ENCODE results near the gene SPC24. TPM values are rescaled to one million over a fixed set of nuclear protein-coding genes. Genes with fewer than 3 reads are reported as not detected.
A peak's percentile ranks its signal among the peaks of the same experiment; 100 is the strongest.
"Not testable (repeated sequence)": the region's sequence is repeated elsewhere in the genome, so short reads cannot be mapped to it uniquely, and the experiment has no call there.

SPC24 gene
- total RNA-seq, 2 experiments from 2014 or later, result 68.2 to 72.1 TPM

- DNase-seq; H3K27me3 Mint-ChIP-seq; H3K36me3 Mint-ChIP-seq (ENCODE audit: low read depth); CTCF ChIA-PET; POLR2A ChIA-PET; H3K27ac Mint-ChIP-seq; H3K4me3 Mint-ChIP-seq; H3K9me3 Mint-ChIP-seq; H3K4me1 Mint-ChIP-seq: not testable (repeated sequence)
Observed at GRCh38 chr19:11180975-11181374, 25.4 kb upstream of the SPC24 start.

GRCh38 chr19:11180346-11180745 is 24.8 kb upstream of the SPC24 start:
- Mint-ChIP-seq H3K4me3 (no peak overlapping the region), H3K27me3 (peaks cover 9% of the 10 kb centered on the region), H3K36me3 (ENCODE audit: low read depth) (no peaks in the 10 kb centered on the region), H3K9me3 (no peaks in the 10 kb centered on the region), H3K4me1 (peaks cover 9% of the 10 kb centered on the region), H3K27ac (no peak overlapping the region)
- POLR2A ChIA-PET, result no interaction called here
- no peak for DNase-seq
- CTCF ChIA-PET, result no interaction called here

- Mint-ChIP-seq H3K9me3 (no peaks in the 10 kb centered on the region), H3K4me3 (no peak overlapping the region), H3K27me3 (peaks cover 9% of the 10 kb centered on the region), H3K4me1 (peaks cover 9% of the 10 kb centered on the region), H3K27ac (no peak overlapping the region), H3K36me3 (ENCODE audit: low read depth) (no peaks in the 10 kb centered on the region)
- POLR2A ChIA-PET, result no interaction called here
- peak; percentile 25 for DNase-seq
- CTCF ChIA-PET, result no interaction called here
Observed at GRCh38 chr19:11179716-11180297, 24.2 kb upstream of the SPC24 start.

GRCh38 chr19:11179145-11179465 is 23.5 kb upstream of the SPC24 start:
- POLR2A ChIA-PET; H3K4me1 Mint-ChIP-seq; H3K36me3 Mint-ChIP-seq (ENCODE audit: low read depth); H3K4me3 Mint-ChIP-seq; H3K27me3 Mint-ChIP-seq; H3K27ac Mint-ChIP-seq; CTCF ChIA-PET; H3K9me3 Mint-ChIP-seq; DNase-seq: not testable (repeated sequence)

DNA sequence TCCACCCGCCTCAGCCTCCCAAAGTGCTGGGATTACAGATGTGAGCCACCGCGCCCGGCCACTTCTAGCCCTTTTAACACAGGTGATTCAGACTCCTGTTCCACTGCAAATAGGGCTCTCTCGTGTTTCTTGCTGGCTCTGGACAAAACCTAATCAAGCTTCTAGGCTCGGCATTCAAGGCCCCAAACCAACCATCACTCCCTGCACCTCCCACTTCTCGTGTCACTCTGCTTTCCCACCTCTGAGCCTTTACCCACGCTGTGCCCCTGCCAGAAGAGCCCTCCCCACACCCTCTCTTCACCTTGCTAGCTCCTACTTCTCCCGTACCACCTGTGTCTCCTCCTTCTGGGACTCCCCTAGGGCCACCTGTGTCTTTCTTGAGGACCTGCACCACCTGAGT is 22.0 kb upstream of the SPC24 start:
- H3K27ac Mint-ChIP-seq, result no peak overlapping the region
- ChIA-PET POLR2A (interaction anchor here (0.6 kb wide), 1 partner anchor 68 kb away, joined by 3 read pairs; no protein-coding TSS in a partner anchor), CTCF (no interaction called here)
- H3K27me3 Mint-ChIP-seq, result peaks cover 5% of the 10 kb centered on the region
- no peaks in the 10 kb centered on the region for H3K9me3 Mint-ChIP-seq
- no peak overlapping the region for H3K4me3 Mint-ChIP-seq
- no peaks in the 10 kb centered on the region for H3K36me3 Mint-ChIP-seq (ENCODE audit: low read depth)
- H3K4me1 Mint-ChIP-seq, result peaks cover 9% of the 10 kb centered on the region
- DNase-seq, result no peak

DNA sequence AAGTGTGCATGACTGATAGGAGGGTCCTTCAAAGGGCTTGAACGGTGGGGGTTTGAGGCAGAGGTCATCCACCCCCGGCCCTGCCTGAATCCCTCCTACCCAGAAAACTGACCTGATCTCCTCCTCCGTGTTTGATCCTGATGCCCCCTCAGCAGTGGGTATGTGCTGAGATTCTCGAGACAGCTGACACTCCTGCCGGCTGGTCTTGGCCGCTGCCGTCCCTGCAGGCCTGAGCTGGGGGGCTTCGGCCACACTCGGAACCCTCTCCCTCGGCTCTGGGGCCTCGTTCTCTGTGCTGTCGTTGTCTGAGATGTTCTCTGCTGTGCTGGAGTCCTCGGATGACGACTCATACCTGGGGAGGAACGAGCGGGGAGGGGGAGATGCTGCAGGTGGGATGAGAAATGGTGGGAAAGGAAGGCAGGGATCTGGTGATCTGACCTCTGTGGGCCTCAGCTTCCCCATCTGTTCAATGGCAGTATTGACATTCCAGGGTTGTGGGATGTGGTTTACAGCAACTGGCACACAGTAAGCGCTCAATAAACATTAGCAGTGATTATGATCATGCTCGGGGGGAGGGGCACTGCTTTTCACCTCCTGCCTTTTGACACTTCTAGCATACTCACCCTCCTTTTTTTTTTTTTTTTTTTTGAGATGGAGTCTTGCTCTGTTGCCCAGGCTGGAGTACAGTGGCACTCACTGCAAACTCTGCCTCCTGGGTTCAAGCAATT is 21.0 kb upstream of the SPC24 start:
- Mint-ChIP-seq H3K4me3 (no peak overlapping the region), H3K9me3 (no peaks in the 10 kb centered on the region), H3K27me3 (peaks cover 4% of the 10 kb centered on the region), H3K36me3 (ENCODE audit: low read depth) (no peaks in the 10 kb centered on the region), H3K4me1 (peaks cover 9% of the 10 kb centered on the region), H3K27ac (no peak overlapping the region)
- no peak for DNase-seq
- ChIA-PET POLR2A (no interaction called here), CTCF (no interaction called here)

DNA sequence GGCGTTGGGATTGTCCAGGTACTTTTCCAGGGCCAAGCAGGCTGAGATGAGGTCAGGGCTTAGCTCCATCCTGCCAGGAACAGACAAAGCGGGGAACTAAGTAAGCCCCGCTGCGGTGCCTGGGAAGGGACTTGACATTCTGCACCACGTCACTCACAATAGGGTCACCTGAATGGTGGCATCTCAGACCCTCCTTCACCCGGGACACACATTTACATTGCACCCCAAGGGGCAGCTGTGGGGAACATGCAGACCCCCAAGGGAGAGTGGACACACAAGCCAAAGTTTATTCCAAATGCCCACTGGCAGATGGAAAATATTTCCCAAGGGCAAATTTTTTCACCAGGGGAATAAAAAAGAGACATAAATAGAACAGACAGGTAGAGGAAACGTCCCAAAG is 20.3 kb upstream of the SPC24 start:
- no peak overlapping the region for H3K27ac Mint-ChIP-seq
- no peak overlapping the region for H3K4me3 Mint-ChIP-seq
- H3K4me1 Mint-ChIP-seq, result peaks cover 9% of the 10 kb centered on the region
- CTCF ChIA-PET, result interaction anchor here (0.6 kb wide), 1 partner anchor 69 kb away, joined by 3 read pairs; no protein-coding TSS in a partner anchor
- POLR2A ChIA-PET, result no interaction called here
- H3K9me3 Mint-ChIP-seq, result no peaks in the 10 kb centered on the region
- H3K36me3 Mint-ChIP-seq (ENCODE audit: low read depth), result no peaks in the 10 kb centered on the region
- no peaks in the 10 kb centered on the region for H3K27me3 Mint-ChIP-seq
- DNase-seq, result no peak

DNA sequence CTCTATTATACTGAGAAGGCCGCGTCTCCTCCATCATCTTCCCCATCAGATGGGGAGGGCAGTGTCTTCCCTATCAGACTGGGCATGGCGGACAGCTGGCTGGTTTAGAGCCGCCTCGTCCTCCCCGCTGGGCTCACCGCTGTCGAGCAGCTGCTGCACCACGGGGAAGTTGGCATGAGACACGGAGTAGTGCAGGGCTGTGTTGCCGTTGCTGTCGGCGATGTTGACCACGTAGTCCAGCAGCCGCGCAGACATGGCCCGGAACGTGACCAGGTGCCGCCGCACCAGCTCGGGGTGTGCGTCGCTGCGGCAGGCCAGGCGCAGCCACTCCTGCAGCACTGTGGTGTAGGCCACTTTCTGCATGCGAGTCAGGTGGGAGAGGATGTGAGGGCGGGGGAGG is 18.8 kb upstream of the SPC24 start:
- Mint-ChIP-seq H3K36me3 (ENCODE audit: low read depth) (no peaks in the 10 kb centered on the region), H3K9me3 (no peaks in the 10 kb centered on the region), H3K4me3 (no peak overlapping the region), H3K4me1 (no peaks in the 10 kb centered on the region), H3K27ac (no peak overlapping the region), H3K27me3 (no peaks in the 10 kb centered on the region)
- POLR2A ChIA-PET, result interaction anchor here (0.6 kb wide), 1 partner anchor 129 kb away, joined by 3 read pairs; no protein-coding TSS in a partner anchor
- CTCF ChIA-PET, result no interaction called here
- no peak for DNase-seq

- no peaks in the 10 kb centered on the region for H3K27me3 Mint-ChIP-seq
- no peak for DNase-seq
- no peak overlapping the region for H3K4me3 Mint-ChIP-seq
- ChIA-PET POLR2A (no interaction called here), CTCF (no interaction called here)
- H3K9me3 Mint-ChIP-seq, result no peaks in the 10 kb centered on the region
- no peaks in the 10 kb centered on the region for H3K4me1 Mint-ChIP-seq
- H3K27ac Mint-ChIP-seq, result no peak overlapping the region
- H3K36me3 Mint-ChIP-seq (ENCODE audit: low read depth), result no peaks in the 10 kb centered on the region
Observed at GRCh38 chr19:11173516-11174155, 18.1 kb upstream of the SPC24 start.

DNA sequence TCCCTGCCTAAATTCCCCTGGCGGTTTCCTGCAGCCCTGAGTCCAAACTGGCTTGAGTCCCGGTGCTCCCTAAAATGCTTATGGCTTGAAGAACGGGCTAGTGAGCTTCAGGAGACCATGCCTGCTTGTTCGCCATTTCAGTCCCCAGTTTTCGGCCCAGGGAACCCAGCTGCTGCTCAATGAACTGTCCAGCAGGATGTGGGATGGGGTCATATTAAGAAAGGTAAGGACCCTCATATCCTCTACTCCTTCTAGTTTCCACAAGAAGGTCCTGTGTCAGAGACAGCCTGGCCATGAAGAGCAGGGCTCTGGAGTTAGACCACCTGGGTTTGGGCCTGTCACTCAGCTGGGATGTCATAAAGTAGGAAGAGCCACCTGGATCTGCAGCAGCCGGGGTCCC is 17.0 kb upstream of the SPC24 start:
- H3K36me3 Mint-ChIP-seq (ENCODE audit: low read depth), result no peaks in the 10 kb centered on the region
- H3K27ac Mint-ChIP-seq, result no peak overlapping the region
- no peaks in the 10 kb centered on the region for H3K27me3 Mint-ChIP-seq
- DNase-seq, result no peak
- H3K4me3 Mint-ChIP-seq, result no peak overlapping the region
- no peaks in the 10 kb centered on the region for H3K9me3 Mint-ChIP-seq
- CTCF ChIA-PET, result no interaction called here
- POLR2A ChIA-PET, result no interaction called here
- H3K4me1 Mint-ChIP-seq, result no peaks in the 10 kb centered on the region

DNA sequence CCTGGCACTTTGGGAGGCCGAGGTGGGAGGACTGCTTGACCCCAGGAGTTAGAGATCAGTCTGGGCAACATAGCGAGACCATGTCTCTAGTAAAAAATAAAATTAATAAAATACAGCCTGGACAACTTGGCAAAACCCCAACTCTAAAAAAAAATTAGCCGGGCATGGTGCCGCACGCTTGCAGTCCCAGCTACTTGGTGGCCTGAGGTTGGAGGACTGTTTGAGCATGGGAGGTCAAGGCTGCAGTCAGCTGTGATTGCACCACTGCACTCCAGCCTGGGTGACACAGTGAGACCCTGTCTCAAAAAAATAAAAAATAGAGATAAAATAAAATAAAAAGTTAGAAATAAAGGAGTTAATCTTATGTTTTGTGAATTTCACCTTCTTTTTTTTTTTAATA is 15.6 kb upstream of the SPC24 start:
- Mint-ChIP-seq H3K27ac (no peak overlapping the region), H3K27me3 (no peaks in the 10 kb centered on the region), H3K4me1 (no peaks in the 10 kb centered on the region), H3K4me3 (no peak overlapping the region), H3K9me3 (no peaks in the 10 kb centered on the region), H3K36me3 (ENCODE audit: low read depth) (no peaks in the 10 kb centered on the region)
- CTCF ChIA-PET, result no interaction called here
- no peak for DNase-seq
- POLR2A ChIA-PET, result no interaction called here

DNA sequence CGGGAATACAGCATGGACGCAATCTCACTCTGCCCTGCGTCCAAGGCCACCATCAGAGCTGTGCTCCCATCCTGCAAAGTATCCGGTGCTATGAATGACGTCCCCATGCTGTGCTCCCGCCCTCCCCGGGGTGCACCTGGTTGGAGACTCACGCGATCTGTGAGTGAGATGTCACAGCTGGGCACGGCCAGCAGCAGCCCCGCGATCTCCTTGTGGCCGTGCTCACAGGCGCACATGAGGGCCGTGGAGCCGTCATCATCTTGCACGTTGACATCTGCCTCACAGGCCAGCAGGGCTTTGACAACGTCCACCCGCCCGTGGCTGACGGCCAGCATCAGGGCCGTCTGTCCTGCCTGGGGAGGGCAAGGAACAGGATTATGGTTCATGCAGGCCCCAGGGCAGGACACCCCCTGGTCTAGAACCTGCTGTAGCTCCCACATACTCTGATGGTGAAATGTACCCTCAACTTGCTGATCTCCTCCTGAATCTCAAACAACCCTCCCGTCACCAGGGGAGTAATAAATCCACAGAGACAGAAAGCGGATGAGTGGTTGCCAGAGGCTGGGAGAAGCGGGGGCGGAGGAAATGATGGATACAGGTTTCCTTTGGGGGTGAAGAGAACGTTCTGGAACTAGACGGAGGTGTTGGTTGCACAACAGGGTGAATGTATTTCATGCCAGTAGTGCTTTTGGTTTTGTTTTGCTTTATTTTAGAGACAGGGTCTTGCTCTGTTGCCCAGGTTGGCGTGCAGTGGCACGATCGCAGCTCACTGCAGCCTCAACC is 14.5 kb upstream of the SPC24 start:
- Mint-ChIP-seq H3K27me3 (no peaks in the 10 kb centered on the region), H3K4me1 (no peaks in the 10 kb centered on the region), H3K36me3 (ENCODE audit: low read depth) (no peaks in the 10 kb centered on the region), H3K27ac (no peak overlapping the region), H3K4me3 (no peak overlapping the region), H3K9me3 (no peaks in the 10 kb centered on the region)
- POLR2A ChIA-PET, result no interaction called here
- no peak for DNase-seq
- CTCF ChIA-PET, result no interaction called here

GRCh38 chr19:11168568-11168967 is 13.0 kb upstream of the SPC24 start:
- no peaks in the 10 kb centered on the region for H3K36me3 Mint-ChIP-seq (ENCODE audit: low read depth)
- POLR2A ChIA-PET, result interaction anchor here (1.7 kb wide), 1 partner anchor 13 kb away, joined by 5 read pairs; the partner anchor contains the start of gene SPC24
- H3K4me3 Mint-ChIP-seq, result no peak overlapping the region
- no peaks in the 10 kb centered on the region for H3K27me3 Mint-ChIP-seq
- H3K27ac Mint-ChIP-seq, result no peak overlapping the region
- CTCF ChIA-PET, result no interaction called here
- no peaks in the 10 kb centered on the region for H3K4me1 Mint-ChIP-seq
- no peaks in the 10 kb centered on the region for H3K9me3 Mint-ChIP-seq
- DNase-seq, result no peak
